NT2/D1 (cell line): Measurements from ENCODE around the gene APBA1.

Source experiments
- YY1 ChIP-seq: IDR thresholded peaks from 2 replicates; pipeline ENCODE4 v1.6.1; 2011; ENCODE audit not compliant: insufficient read length, insufficient read depth
- ZNF274 ChIP-seq: IDR thresholded peaks from 2 replicates; pipeline ENCODE4 v1.6.1; 2011; ENCODE audit warnings: mild to moderate bottlenecking, low read depth, low read length

DNA sequence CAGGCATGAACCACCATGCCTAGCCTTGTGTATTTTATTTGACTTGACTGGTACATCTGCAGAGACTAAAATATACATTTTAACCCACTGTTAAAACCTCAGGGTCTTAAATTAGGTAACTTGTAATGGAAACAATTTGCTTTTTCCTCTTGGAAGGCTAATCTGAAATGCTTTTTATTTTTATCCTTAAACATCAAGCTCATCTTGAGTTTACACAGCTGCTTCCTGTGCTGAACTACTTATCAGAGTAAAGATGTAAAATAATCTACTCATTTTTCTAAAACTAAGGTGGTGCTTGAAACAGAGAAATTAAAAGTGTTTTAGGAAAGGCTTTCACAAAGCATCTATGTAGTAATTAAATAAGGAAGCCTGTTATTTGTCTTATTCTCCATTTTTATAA is 203.0 kb downstream of the APBA1 start:
- TF ChIP-seq YY1 = no peak
- TF ChIP-seq ZNF274 = no peak
